Stimulated activated CD8-positive, alpha-beta memory T cell treated with anti-CD3 and anti-CD28 coated beads, Interleukin-2, amount 100 ng/mL, for 48 hours (primary cell): Measurements from ENCODE around the gene KCNJ8.
"Not testable (repeated sequence)": the region's sequence is repeated elsewhere in the genome, so short reads cannot be mapped to it uniquely, and the experiment has no call there.

Experiments used
- DNase-seq, 2 donors: peaks; one replicate each; pipeline ENCODE4 v3.0.0-alpha.2; 2020; ENCODE audit warnings: low read depth in 2 of 2

The KCNJ8 gene

DNA sequence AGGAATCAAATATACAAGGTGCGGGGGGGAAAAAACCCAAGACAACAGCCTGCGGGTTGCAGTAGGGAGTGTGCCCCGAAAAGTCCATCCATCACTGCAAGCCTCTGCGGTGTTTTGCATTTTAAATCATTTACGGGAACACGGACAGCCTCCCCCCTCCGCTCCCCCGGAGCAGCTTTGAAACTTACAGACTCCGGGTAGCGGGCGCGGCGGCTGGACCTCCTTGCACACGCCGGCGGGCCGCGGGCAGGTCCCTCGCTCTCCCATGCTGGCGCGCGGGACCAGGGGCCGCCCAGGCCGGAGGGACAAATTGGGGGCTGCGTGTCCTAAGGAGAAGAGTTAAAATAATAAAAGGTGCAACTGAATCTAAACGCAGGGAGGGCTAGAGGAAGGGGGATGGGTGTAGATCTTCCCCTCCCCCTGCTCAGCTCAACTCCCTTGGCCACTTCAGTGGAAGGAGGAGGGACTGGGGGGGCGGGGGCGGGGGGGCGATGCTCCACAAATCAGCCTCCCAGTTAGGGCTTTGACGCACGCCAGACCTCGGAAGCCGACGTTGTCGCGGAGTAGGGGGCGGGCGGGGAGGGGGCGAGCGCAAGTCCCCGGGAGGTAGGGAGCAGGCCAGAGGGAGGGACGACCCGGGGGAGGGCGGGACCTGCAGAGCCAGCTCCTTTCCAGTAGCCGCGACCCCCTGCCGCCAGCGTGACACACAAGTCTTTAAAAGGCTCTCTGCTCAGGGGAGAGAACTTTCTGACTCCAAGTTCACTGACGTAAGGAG lies at the start of gene KCNJ8:
Gene KCNJ8, minus strand, starts transcription at position 349 of the 775 bp plus-strand sequence. CDS start 1,090 bp downstream, outside the sequence.
- no peak for DNase-seq

- DNase-seq = no peak
Measured at GRCh38 chr12:21823581-21823980, 49.1 kb upstream of the KCNJ8 start.

DNA sequence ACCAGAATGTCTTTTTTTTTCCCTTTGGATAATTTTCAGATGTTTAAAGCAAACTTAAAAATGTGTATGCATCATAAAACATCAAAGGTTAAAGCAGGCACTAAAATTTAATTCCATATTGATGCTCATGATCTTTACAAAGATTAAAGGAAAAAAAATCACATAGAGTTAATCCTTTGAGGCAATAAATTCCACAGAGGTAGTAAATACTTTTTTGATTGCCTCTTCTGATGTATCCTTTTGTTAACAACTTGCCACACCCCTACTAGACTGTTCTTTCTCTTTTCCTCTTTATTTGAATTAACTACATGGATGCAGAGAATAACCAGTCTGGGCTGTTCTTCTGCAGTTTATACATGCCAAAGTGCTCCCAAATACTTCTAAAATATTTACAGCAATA lies 45.2 kb upstream of the KCNJ8 start:
- no peak for DNase-seq

- no peak for DNase-seq
Measured at GRCh38 chr12:21819236-21819635, 44.7 kb upstream of the KCNJ8 start.

- DNase-seq = no peak
Measured at GRCh38 chr12:21818627-21819026, 44.1 kb upstream of the KCNJ8 start.

- no peak for DNase-seq
Measured at GRCh38 chr12:21815306-21816062, 41.0 kb upstream of the KCNJ8 start.

GRCh38 chr12:21814814-21815213 lies 40.3 kb upstream of the KCNJ8 start:
- DNase-seq = no peak

DNA sequence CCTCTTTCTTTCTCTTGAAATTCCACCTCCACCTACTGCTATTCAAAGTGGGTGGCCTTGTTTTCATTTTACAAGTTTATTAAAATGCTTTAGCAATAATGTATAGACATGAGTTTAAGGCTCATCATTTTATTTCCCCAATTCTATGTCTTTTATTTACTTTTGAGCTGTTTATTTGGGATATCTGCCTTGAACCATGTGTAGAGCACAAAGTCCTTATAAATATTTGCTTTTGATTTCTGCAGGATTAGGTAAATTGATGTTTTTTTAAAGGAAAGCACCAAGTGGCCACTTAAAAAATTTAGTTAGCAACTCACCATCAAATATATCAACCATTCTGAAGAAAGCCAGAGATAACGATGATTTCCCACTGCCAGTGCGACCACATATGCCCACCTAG lies 39.8 kb upstream of the KCNJ8 start:
- no peak for DNase-seq

DNA sequence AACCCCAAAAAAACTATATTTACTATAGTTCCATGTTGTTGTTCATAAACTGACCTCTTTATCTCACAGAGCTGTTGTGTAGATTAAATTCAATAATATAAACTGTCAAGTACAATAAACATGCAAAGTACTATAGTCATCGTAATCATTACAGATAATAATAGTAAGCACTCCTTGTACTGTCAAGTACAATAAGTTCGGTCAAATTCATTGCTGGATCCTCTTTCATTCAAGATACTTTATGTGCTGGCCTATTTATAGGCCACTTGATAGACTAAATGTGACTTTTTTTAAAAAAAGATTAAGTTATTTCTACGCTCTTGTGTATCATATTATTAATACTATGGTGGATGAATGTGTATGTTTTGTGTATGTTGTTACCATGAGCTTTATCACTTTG lies 39.2 kb upstream of the KCNJ8 start:
- no peak for DNase-seq

DNA sequence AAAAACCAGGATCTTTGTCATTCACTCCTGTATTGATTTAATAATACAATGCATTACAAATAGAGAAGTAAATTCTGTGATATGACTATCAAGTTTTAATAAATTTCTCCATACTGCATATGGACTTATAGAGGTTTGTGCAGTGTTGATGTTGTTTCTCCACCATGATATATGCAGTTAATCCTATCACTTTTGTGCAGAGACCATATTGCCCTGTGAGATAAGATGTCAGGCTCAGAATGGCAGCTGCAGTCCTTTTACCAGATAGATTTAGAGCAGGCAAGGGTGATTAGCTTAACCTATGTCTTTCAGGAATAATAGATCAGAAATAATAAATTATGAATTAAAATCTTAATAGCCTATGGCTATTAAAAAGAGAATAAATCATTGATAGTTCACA lies 38.6 kb upstream of the KCNJ8 start:
- DNase-seq = no peak

GRCh38 chr12:21812340-21812739 lies 37.8 kb upstream of the KCNJ8 start:
- DNase-seq = not testable (repeated sequence)

- no peak for DNase-seq
Measured at GRCh38 chr12:21809100-21809499, 34.6 kb upstream of the KCNJ8 start.

- DNase-seq = no peak
Measured at GRCh38 chr12:21806255-21806654, 31.7 kb upstream of the KCNJ8 start.

GRCh38 chr12:21801522-21802288 lies 27.2 kb upstream of the KCNJ8 start:
- DNase-seq = no peak

GRCh38 chr12:21800011-21800410 lies 25.5 kb upstream of the KCNJ8 start:
- DNase-seq = no peak

DNA sequence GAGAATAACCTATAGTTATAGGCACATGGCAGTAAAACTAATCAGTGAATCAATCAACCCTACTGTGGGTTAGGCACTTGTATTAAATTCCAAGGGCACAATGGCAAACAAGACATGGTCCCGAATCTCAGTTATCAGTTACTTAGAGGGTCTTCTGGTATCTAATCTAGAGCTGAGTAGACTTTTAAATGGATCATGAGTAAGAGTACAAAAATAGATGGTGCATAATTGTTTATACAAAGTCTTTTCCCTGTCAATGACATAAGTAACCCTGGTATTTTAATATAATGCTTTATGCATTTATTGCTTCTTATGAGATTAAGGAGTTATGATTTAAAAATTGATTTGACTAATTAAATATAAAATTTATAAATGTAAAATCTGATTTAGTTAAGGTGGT lies 23.0 kb upstream of the KCNJ8 start:
- DNase-seq = no peak

- no peak for DNase-seq
Measured at GRCh38 chr12:21795648-21796328, 21.3 kb upstream of the KCNJ8 start.

GRCh38 chr12:21794807-21795595 lies 20.5 kb upstream of the KCNJ8 start:
- DNase-seq = not testable (repeated sequence)

DNA sequence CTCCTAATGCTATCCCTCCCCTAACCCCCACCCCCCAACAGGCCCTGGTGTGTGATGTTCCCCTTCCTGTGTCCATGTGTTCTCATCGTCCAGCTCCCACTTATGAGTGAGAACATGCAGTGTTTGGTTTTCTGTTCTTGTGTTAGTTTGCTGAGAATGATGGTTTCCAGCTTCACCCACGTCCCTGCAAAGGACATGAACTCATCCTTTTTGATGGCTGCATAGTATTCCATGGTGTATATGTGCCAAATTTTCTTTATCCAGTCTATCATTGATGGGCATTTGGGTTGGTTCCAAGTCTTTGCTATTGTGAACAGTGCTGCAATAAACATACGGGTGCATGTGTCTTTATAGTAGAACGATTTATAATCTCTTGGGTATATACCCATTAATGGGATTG lies 15.2 kb upstream of the KCNJ8 start:
- not testable (repeated sequence) for DNase-seq

DNA sequence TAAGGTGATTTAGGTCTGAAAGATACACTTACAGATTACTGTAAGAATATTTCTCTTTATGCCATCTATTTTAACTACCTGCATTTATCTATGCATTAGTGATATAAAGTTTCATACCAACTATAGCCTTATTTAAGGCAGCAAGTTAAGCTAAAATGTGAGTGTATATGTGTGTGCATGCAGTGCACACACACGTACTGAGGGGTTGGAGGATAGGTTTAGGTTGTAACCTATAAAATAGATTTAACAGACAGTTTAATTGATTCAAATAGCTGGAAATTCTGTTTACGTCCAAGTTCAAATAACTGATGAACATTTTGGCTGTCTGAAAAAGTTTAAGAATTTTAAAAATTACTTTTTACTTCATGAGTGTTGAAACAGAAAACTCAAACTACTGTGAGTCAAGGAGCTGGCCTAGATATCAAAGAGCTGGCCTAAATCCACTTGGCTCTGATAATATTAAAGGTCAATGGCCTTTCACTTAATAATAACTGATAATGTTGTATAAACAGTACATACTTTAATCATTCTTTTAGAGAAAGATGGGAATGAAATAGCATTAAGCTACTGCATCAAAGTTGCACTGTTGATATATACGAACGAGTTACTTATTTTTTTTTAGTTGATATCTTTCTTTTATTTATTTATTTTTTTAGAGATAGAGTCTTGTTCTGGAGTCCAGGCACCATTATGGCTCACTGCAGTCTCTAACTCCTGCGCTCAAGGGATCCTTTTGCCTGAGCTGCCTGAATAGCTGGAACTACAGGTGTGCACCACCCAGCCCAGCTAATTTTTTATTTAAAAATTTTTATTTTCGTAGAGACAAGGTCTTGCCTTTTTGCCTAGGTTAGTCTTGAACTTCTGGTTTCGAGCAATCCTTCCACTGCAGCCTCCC lies 13.8 kb upstream of the KCNJ8 start:
- no peak for DNase-seq
